Nephron progenitor cell (in vitro differentiated cells): ENCODE data around the gene CYTIP.

Experiments
- DNase-seq: peaks from one replicate; pipeline ENCODE4 v3.0.0; 2021
- H3K27ac Mint-ChIP-seq: 2 replicates; pipeline ENCODE4 v1.8.0; 2021; ENCODE audit warnings: mild to moderate bottlenecking, moderate library complexity, mixed read lengths
- H3K27me3 Mint-ChIP-seq: 2 replicates; pipeline ENCODE4 v1.8.0; 2021; ENCODE audit warnings: mild to moderate bottlenecking, low read depth, mixed read lengths; ENCODE audit not compliant: poor library complexity
- H3K36me3 Mint-ChIP-seq: 2 replicates; pipeline ENCODE4 v1.8.0; 2021; ENCODE audit warnings: low read depth, mixed read lengths
- H3K4me1 Mint-ChIP-seq: 2 replicates; pipeline ENCODE4 v1.8.0; 2021; ENCODE audit warnings: mixed read lengths
- H3K4me3 Mint-ChIP-seq: 2 replicates; pipeline ENCODE4 v1.8.0; 2021; ENCODE audit warnings: mild to moderate bottlenecking, moderate library complexity, mixed read lengths
- H3K9me3 Mint-ChIP-seq: 2 replicates; pipeline ENCODE4 v1.8.0; 2021; ENCODE audit warnings: mild to moderate bottlenecking, moderate library complexity, mixed read lengths
- CTCF ChIP-seq: fragments of 200-600 bp; sonication (generic); IDR thresholded peaks from 2 replicates; pipeline ENCODE4 v1.5.0; 2021; ENCODE audit warnings: antibody characterized with exemption

The CYTIP gene

DNA sequence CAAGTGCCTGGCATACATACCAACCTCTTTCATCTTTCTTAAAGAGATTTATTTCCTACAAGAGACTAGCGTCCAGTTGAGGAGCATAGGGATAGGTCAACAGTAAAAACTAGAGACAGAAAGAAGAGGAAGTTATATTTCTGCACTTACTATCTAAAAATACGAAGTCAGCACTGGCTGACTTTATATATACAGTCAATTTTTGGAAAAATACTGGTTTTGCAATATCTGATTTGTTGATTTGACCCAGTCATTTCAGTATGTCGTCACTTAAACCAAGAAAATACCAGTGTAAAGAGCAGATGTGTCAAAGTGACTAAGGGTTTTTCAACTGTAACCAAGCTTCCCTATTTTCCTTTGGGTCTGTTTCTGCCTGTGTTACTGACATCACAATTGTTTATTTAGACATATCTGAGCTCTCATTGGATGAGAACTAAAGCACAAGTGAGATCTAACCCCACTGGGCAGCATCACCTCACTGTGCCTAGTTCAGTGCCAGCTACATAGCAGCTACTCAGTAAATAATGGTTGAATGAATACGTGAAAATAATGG, 23.0 kb downstream of the CYTIP start:
- Mint-ChIP-seq H3K27ac (no peak overlapping the region), H3K27me3 (peaks cover 5% of the 10 kb centered on the region), H3K4me1 (no peaks in the 10 kb centered on the region), H3K36me3 (no peaks in the 10 kb centered on the region), H3K4me3 (no peak overlapping the region), H3K9me3 (peaks cover 9% of the 10 kb centered on the region)
- DNase-seq = no peak
- no peak for TF ChIP-seq CTCF

DNA sequence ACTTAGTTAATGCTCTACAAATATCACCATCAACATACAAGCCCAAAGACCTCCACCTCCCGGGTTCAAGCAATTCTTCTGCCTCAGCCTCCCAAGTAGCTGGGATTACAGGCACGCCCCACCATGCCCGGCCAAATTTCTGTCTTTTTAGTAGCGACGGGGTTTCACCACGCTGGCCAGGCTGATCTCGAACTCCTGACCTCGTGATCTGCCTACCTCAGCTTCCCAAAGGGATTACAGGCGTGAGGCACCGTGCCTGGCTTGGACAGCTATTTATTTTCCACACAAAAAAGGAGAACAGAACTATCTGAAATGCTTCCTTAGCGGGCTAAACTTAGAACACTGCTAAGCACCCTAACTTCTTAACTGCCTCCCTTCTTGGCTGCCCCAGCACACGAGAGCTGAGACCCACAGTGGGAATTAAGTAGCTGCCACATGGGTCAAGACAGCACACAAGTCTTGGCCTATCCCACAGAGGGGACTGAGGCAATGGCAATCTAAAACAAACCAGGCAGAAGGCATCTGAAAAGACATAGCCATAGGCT, 24.8 kb downstream of the CYTIP start:
- TF ChIP-seq CTCF = no peak
- Mint-ChIP-seq H3K9me3 (no peaks in the 10 kb centered on the region), H3K27me3 (peaks cover 5% of the 10 kb centered on the region), H3K36me3 (no peaks in the 10 kb centered on the region), H3K4me3 (no peak overlapping the region), H3K4me1 (no peaks in the 10 kb centered on the region), H3K27ac (no peak overlapping the region)
- DNase-seq = no peak

DNA sequence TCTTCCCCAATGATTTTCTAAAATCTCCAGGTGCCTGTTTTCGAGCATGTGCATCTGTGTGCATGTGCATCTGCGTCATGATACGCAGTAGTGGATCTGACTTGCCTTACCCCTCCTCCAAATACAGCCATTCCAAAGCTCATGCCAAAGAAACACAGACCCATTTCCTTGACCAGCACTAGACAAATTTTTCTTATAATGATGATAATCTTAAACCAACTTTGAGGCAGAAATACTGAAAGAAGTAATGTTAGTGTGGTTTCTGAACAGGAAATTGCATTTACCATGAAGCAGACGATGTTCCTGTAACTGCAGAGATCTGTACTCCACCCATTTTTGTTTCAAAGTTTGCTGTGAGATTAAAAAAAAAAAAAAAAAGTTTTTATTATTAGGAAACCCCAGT, 25.6 kb downstream of the CYTIP start:
- H3K4me1 Mint-ChIP-seq = no peaks in the 10 kb centered on the region
- no peaks in the 10 kb centered on the region for H3K36me3 Mint-ChIP-seq

DNA sequence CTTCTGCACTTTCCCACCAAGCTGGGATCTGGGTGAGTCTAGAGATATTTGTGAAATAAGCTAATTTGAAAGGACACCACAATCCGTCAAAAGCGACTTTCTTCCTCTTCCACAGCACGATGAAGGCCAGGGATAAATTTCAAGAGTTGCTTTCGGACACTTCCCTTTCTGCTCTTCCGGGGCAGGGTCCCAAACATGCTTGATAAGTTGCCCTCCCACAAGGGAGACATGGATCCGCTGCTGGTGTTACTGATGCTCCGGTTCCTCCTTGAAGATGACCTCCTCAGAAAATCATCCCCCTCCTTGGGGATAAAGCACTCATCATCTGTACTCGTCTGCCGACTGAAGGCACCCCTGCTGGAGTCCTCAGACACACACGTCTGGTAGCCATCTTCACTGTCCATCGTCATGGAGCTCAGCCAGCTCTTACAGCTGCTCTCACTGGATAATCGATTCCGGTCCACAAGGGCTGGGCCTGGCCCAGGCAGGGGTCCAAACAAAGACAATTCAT, 28.2 kb downstream of the CYTIP start:
- no peak overlapping the region for H3K4me3 Mint-ChIP-seq
- no peaks in the 10 kb centered on the region for H3K4me1 Mint-ChIP-seq
- no peak for TF ChIP-seq CTCF
- no peak overlapping the region for H3K27ac Mint-ChIP-seq
- H3K27me3 Mint-ChIP-seq = peaks cover 5% of the 10 kb centered on the region
- no peaks in the 10 kb centered on the region for H3K9me3 Mint-ChIP-seq
- H3K36me3 Mint-ChIP-seq = no peaks in the 10 kb centered on the region
- DNase-seq = no peak

More for the DNA sequence above, 25.6 kb downstream of the CYTIP start:
- no peak overlapping the region for H3K27ac Mint-ChIP-seq
- no peak overlapping the region for H3K4me3 Mint-ChIP-seq
- no peak for DNase-seq
- no peak for TF ChIP-seq CTCF
- H3K27me3 Mint-ChIP-seq = peaks cover 5% of the 10 kb centered on the region
- H3K9me3 Mint-ChIP-seq = no peaks in the 10 kb centered on the region

DNA sequence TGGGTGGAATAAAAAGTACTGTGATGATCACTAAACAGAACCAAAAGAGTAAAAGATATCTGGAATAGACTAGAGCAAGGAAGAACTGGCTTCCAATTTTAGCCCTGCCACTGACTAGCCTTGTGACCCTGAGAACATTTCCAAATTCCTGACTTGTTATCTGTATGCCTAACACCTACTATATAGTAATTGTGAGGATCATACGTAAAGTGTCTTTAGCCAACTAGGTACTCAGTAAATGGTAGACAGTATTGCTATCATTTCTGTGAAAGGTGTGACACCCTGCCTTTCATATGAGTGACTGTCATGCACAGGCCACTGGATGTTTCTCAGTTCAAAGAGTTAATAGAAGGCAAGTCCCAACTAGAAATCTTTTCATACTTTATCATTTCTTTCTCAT, 29.8 kb downstream of the CYTIP start:
- H3K4me1 Mint-ChIP-seq = no peaks in the 10 kb centered on the region
- no peaks in the 10 kb centered on the region for H3K27me3 Mint-ChIP-seq
- DNase-seq = no peak
- TF ChIP-seq CTCF = no peak
- H3K36me3 Mint-ChIP-seq = no peaks in the 10 kb centered on the region
- H3K27ac Mint-ChIP-seq = no peak overlapping the region
- no peaks in the 10 kb centered on the region for H3K9me3 Mint-ChIP-seq
- no peak overlapping the region for H3K4me3 Mint-ChIP-seq
